Measurements from ENCODE around the gene FBXL7.

DNA sequence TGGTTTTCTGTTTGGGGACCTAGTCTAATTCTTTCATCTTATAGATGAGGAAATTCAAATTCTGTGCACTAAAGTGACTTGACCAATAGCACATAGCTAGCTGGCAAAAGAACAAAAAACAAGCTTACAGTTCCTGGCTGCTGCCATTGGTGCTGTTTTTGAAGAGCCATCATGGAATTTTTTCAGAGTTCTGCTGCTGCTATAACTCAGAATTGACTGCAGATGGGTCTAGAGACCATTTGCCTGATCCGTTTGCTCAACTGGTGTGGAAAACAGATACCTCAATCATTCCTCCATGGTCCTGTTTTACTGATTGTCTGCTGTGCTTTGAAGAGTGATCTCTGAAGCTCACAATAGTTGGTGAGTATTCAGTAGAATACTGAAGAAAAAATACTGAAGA, 15.2 kb downstream of the FBXL7 start:
- TF ChIP-seq, protein P1, sequence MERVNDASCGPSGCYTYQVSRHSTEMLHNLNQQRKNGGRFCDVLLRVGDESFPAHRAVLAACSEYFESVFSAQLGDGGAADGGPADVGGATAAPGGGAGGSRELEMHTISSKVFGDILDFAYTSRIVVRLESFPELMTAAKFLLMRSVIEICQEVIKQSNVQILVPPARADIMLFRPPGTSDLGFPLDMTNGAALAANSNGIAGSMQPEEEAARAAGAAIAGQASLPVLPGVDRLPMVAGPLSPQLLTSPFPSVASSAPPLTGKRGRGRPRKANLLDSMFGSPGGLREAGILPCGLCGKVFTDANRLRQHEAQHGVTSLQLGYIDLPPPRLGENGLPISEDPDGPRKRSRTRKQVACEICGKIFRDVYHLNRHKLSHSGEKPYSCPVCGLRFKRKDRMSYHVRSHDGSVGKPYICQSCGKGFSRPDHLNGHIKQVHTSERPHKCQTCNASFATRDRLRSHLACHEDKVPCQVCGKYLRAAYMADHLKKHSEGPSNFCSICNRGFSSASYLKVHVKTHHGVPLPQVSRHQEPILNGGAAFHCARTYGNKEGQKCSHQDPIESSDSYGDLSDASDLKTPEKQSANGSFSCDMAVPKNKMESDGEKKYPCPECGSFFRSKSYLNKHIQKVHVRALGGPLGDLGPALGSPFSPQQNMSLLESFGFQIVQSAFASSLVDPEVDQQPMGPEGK (CRISPR knock-in tag; IDR thresholded peaks at IDR 0.05; ENCODE audit: borderline replicate concordance) = no peak
- TF ChIP-seq, protein P2, sequence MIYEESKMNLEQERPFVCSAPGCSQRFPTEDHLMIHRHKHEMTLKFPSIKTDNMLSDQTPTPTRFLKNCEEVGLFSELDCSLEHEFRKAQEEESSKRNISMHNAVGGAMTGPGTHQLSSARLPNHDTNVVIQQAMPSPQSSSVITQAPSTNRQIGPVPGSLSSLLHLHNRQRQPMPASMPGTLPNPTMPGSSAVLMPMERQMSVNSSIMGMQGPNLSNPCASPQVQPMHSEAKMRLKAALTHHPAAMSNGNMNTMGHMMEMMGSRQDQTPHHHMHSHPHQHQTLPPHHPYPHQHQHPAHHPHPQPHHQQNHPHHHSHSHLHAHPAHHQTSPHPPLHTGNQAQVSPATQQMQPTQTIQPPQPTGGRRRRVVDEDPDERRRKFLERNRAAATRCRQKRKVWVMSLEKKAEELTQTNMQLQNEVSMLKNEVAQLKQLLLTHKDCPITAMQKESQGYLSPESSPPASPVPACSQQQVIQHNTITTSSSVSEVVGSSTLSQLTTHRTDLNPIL (CRISPR knock-in tag; IDR thresholded peaks at IDR 0.05; ENCODE audit: low read depth) = no peak
- TF ChIP-seq ZFP3 (CRISPR knock-in tag; IDR thresholded peaks at IDR 0.05) (no peak), OSR1 (CRISPR knock-in tag; IDR thresholded peaks at IDR 0.05) (no peak), ARNTL (CRISPR knock-in tag; IDR thresholded peaks at IDR 0.05; ENCODE audit: borderline replicate concordance, low read depth) (no peak), ISL1 (CRISPR knock-in tag; IDR thresholded peaks at IDR 0.05) (no peak), CSDC2 (CRISPR knock-in tag; IDR thresholded peaks at IDR 0.05) (no peak), BACH2 (CRISPR knock-in tag; IDR thresholded peaks at IDR 0.05; ENCODE audit: borderline replicate concordance) (no peak), ZFP30 (CRISPR knock-in tag; IDR thresholded peaks at IDR 0.05) (no peak), PPARA (CRISPR knock-in tag; IDR thresholded peaks at IDR 0.05; ENCODE audit: borderline replicate concordance) (no peak), TCF4 (CRISPR knock-in tag; IDR thresholded peaks at IDR 0.05; ENCODE audit: borderline replicate concordance) (no peak), RARB (CRISPR knock-in tag; IDR thresholded peaks at IDR 0.05) (no peak)
- TF ChIP-seq, protein P3, sequence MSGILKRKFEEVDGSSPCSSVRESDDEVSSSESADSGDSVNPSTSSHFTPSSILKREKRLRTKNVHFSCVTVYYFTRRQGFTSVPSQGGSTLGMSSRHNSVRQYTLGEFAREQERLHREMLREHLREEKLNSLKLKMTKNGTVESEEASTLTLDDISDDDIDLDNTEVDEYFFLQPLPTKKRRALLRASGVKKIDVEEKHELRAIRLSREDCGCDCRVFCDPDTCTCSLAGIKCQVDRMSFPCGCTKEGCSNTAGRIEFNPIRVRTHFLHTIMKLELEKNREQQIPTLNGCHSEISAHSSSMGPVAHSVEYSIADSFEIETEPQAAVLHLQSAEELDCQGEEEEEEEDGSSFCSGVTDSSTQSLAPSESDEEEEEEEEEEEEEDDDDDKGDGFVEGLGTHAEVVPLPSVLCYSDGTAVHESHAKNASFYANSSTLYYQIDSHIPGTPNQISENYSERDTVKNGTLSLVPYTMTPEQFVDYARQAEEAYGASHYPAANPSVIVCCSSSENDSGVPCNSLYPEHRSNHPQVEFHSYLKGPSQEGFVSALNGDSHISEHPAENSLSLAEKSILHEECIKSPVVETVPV (CRISPR knock-in tag; IDR thresholded peaks at IDR 0.05) = no peak
